H9 (cell line): ENCODE measurements around the gene ROCK2. TPM values are rescaled to one million over a fixed set of nuclear protein-coding genes. Genes with fewer than 3 reads are reported as not detected.

ENCODE experiments used
- DNase-seq: peaks from one replicate; pipeline ENCODE4 v3.0.0-alpha.2; 2017
- H2AFZ ChIP-seq: one replicate; pipeline ENCODE4 v1.6.1; 2013; ENCODE audit warnings: mild to moderate bottlenecking, low read length, control low read depth, moderate library complexity
- H2AK5ac ChIP-seq: 2 replicates; pipeline ENCODE4 v1.6.1; 2013; ENCODE audit warnings: low read length, control low read depth, mixed read lengths; ENCODE audit not compliant: insufficient read length
- H2BK120ac ChIP-seq: one replicate; pipeline ENCODE4 v1.6.1; 2013; ENCODE audit warnings: low read depth, mild to moderate bottlenecking, low read length, control low read depth, inconsistent platforms; ENCODE audit not compliant: poor library complexity, severe bottlenecking
- H2BK12ac ChIP-seq: 2 replicates; pipeline ENCODE4 v1.6.1; 2013; ENCODE audit warnings: low read length, control low read depth, mixed read lengths, low read depth; ENCODE audit not compliant: insufficient read length
- H2BK15ac ChIP-seq: 2 replicates; pipeline ENCODE4 v1.6.1; 2013; ENCODE audit warnings: low read depth, low read length, control low read depth
- H2BK20ac ChIP-seq: one replicate; pipeline ENCODE4 v1.6.1; 2013; ENCODE audit warnings: low read depth, mild to moderate bottlenecking, low read length, control low read depth, inconsistent platforms; ENCODE audit not compliant: poor library complexity, severe bottlenecking
- H2BK5ac ChIP-seq: 2 replicates; pipeline ENCODE4 v1.6.1; 2013; ENCODE audit warnings: low read length, control low read depth, mixed read lengths; ENCODE audit not compliant: insufficient read length
- H3K14ac ChIP-seq: 2 replicates; pipeline ENCODE4 v1.6.1; 2013; ENCODE audit warnings: low read length, control low read depth; ENCODE audit not compliant: insufficient read depth
- H3K18ac ChIP-seq: 2 replicates; pipeline ENCODE4 v1.6.1; 2013; ENCODE audit warnings: low read depth, mild to moderate bottlenecking, mixed read lengths, low read length, control low read depth; ENCODE audit not compliant: insufficient read length
- H3K23ac ChIP-seq: 2 replicates; pipeline ENCODE4 v1.6.1; 2013; ENCODE audit warnings: low read length, control low read depth, mixed read lengths, low read depth; ENCODE audit not compliant: insufficient read length
- H3K23me2 ChIP-seq: 2 replicates; pipeline ENCODE4 v1.6.1; 2013; ENCODE audit warnings: low read depth, mild to moderate bottlenecking, mixed read lengths, low read length, control low read depth; ENCODE audit not compliant: insufficient read length, poor library complexity, severe bottlenecking
- H3K27ac ChIP-seq: 2 replicates; pipeline ENCODE4 v1.5.1; 2013; ENCODE audit warnings: low read length, control low read depth, mixed read lengths, low read depth; ENCODE audit not compliant: insufficient read length
- H3K27me3 ChIP-seq: 2 replicates; pipeline ENCODE4 v1.6.1; 2013; ENCODE audit warnings: low read length, control low read depth, inconsistent platforms; ENCODE audit not compliant: insufficient read depth
- H3K4ac ChIP-seq: 2 replicates; pipeline ENCODE4 v1.6.1; 2013; ENCODE audit warnings: low read depth, mild to moderate bottlenecking, control low read depth, inconsistent platforms, low read length, moderate library complexity
- H3K4me1 ChIP-seq: 2 replicates; pipeline ENCODE4 v1.6.1; 2013; ENCODE audit warnings: low read length, control low read depth, inconsistent platforms; ENCODE audit not compliant: insufficient read depth
- H3K4me2 ChIP-seq: 2 replicates; pipeline ENCODE4 v1.6.1; 2013; ENCODE audit warnings: low read length, control low read depth, mixed read lengths; ENCODE audit not compliant: insufficient read length, insufficient read depth
- H3K56ac ChIP-seq: 2 replicates; pipeline ENCODE4 v1.6.1; 2013; ENCODE audit warnings: low read depth, mild to moderate bottlenecking, mixed read lengths, low read length, control low read depth; ENCODE audit not compliant: insufficient read length
- H3K79me1 ChIP-seq: 2 replicates; pipeline ENCODE4 v1.6.1; 2013; ENCODE audit warnings: low read depth, mild to moderate bottlenecking, moderate library complexity, low read length, control low read depth, inconsistent platforms; ENCODE audit not compliant: insufficient read depth, poor library complexity, severe bottlenecking
- H3K79me2 ChIP-seq: 2 replicates; pipeline ENCODE4 v1.6.1; 2013; ENCODE audit warnings: low read length, control low read depth, inconsistent platforms; ENCODE audit not compliant: insufficient read depth
- H3K9ac ChIP-seq: 2 replicates; pipeline ENCODE4 v1.6.1; 2013; ENCODE audit warnings: low read length, control low read depth, mixed read lengths; ENCODE audit not compliant: insufficient read length; ENCODE audit errors: extremely low read depth
- H3K9me3 ChIP-seq: one replicate; pipeline ENCODE4 v1.6.1; 2013; ENCODE audit warnings: low read depth, low read length, inconsistent platforms; ENCODE audit not compliant: control insufficient read depth
- H3T11ph ChIP-seq: one replicate; pipeline ENCODE4 v1.6.1; 2013; ENCODE audit warnings: mild to moderate bottlenecking, low read length, control low read depth, inconsistent platforms
- H4K20me1 ChIP-seq: one replicate; pipeline ENCODE4 v1.6.1; 2013; ENCODE audit not compliant: control insufficient read depth, insufficient read length, insufficient read depth
- H4K5ac ChIP-seq: 2 replicates; pipeline ENCODE4 v1.6.1; 2013; ENCODE audit warnings: low read depth, mild to moderate bottlenecking, mixed read lengths, low read length, control low read depth; ENCODE audit not compliant: insufficient read length
- H4K8ac ChIP-seq: replicated peaks from 2 replicates; pipeline ENCODE4 v1.6.1; 2013; ENCODE audit warnings: low read length, control low read depth, mixed read lengths, low read depth; ENCODE audit not compliant: insufficient read length
- H4K91ac ChIP-seq: 2 replicates; pipeline ENCODE4 v1.6.1; 2013; ENCODE audit warnings: low read depth, mild to moderate bottlenecking, moderate library complexity, mixed read lengths, low read length, control low read depth; ENCODE audit not compliant: insufficient read length
- H3K27ac Mint-ChIP-seq, 3 experiments: 2 replicates in 2 of 3; 3 replicates in 1 of 3; pipeline ENCODE4 v1.8.0; 2020 to 2021; ENCODE audit warnings: mixed read lengths in 3 of 3, mild to moderate bottlenecking in 1 of 3, moderate library complexity in 1 of 3
- H3K27me3 Mint-ChIP-seq: 2 replicates; pipeline ENCODE4 v1.8.0; 2021; ENCODE audit warnings: low read depth, mild to moderate bottlenecking, moderate library complexity, mixed read lengths
- H3K36me3 Mint-ChIP-seq, 3 experiments: 2 replicates in 2 of 3; 3 replicates in 1 of 3; pipeline ENCODE4 v1.8.0; 2020 to 2021; ENCODE audit warnings: low read depth in 3 of 3, mixed read lengths in 3 of 3; ENCODE audit not compliant: insufficient read depth in 1 of 3
- H3K4me1 Mint-ChIP-seq, 2 experiments: 2 replicates each; pipeline ENCODE4 v1.8.0; 2020; ENCODE audit warnings: mixed read lengths in 2 of 2
- H3K4me3 Mint-ChIP-seq, 2 experiments: 2 replicates in 1 of 2; 3 replicates in 1 of 2; pipeline ENCODE4 v1.8.0; 2020 to 2021; ENCODE audit warnings: mild to moderate bottlenecking in 2 of 2, mixed read lengths in 2 of 2, moderate library complexity in 1 of 2
- H3K9me3 Mint-ChIP-seq, 2 experiments: 2 replicates in 1 of 2; 3 replicates in 1 of 2; pipeline ENCODE4 v1.8.0; 2020; ENCODE audit warnings: mild to moderate bottlenecking in 2 of 2, mixed read lengths in 2 of 2, moderate library complexity in 1 of 2
- WGBS: extraction: QIAGEN DNeasy Blood & Tissue Kit; methylation state at CpG from one replicate; pipeline ENCODE4 v1.1.7; 2013; ENCODE audit warnings: missing lambda C conversion rate, low lambda C conversion rate, mixed read lengths; ENCODE audit not compliant: insufficient read length; ENCODE audit errors: extremely low coverage; 5-methylcytosine and 5-hydroxymethylcytosine counted together
- total RNA-seq: library from RNA; stranded (reverse); gene quantifications from 2 replicates; pipeline ENCODE4 v1.2.1, GENCODE V29; 2021
- TF ChIP-seq, protein P1 (sequence below): fragments of 200-600 bp; sonication (generic); conservative IDR thresholded peaks from 3 replicates; pipeline ENCODE4 v1.8.0; 2021; ENCODE audit warnings: antibody characterized with exemption, mild to moderate bottlenecking

The ROCK2 gene
- total RNA-seq, 1 experiment from 2014 or later = 33.2 TPM

DNA sequence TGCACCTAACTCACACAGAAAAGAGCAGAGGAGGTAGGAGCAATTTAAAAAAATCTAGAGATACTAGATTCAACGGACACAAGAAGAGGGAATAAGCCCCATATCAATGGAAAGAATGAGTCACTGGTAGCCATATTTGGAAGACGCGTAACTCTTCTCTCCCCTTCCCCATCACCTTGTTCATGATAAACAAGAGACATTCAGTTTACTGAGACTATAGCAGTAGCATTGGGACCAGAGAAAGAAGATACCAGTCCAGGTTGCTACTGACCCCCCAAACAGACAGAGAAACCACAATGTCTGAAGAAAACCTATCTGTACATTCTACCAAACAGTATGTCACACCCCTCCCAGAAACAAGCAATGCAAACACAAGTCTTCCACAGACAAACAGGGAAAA lies 108.1 kb downstream of the ROCK2 start:
- no peaks in the 10 kb centered on the region for H3K23me2 ChIP-seq
- no peak overlapping the region for H2BK20ac ChIP-seq
- H3K23ac ChIP-seq = no peak overlapping the region
- no peak overlapping the region for H4K8ac ChIP-seq
- no peaks in the 10 kb centered on the region for H3K4me1 ChIP-seq
- H3K9me3 Mint-ChIP-seq = no peaks in the 10 kb centered on the region
- no peaks in the 10 kb centered on the region for H3K9me3 ChIP-seq
- TF ChIP-seq, protein P1, sequence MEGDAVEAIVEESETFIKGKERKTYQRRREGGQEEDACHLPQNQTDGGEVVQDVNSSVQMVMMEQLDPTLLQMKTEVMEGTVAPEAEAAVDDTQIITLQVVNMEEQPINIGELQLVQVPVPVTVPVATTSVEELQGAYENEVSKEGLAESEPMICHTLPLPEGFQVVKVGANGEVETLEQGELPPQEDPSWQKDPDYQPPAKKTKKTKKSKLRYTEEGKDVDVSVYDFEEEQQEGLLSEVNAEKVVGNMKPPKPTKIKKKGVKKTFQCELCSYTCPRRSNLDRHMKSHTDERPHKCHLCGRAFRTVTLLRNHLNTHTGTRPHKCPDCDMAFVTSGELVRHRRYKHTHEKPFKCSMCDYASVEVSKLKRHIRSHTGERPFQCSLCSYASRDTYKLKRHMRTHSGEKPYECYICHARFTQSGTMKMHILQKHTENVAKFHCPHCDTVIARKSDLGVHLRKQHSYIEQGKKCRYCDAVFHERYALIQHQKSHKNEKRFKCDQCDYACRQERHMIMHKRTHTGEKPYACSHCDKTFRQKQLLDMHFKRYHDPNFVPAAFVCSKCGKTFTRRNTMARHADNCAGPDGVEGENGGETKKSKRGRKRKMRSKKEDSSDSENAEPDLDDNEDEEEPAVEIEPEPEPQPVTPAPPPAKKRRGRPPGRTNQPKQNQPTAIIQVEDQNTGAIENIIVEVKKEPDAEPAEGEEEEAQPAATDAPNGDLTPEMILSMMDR = no peak
- no peak overlapping the region for H2AFZ ChIP-seq
- H3K27ac Mint-ChIP-seq = peak overlapping the region in 1 of 3 experiments; percentile 1; a peak in 1 of 7 replicates
- no peak overlapping the region for H3K56ac ChIP-seq
- no peak overlapping the region for H4K5ac ChIP-seq
- no peak overlapping the region for H2AK5ac ChIP-seq
- no peak overlapping the region for H3K18ac ChIP-seq
- no peak overlapping the region for H3K14ac ChIP-seq
- H3K27me3 ChIP-seq = no peaks in the 10 kb centered on the region
- no peak overlapping the region for H3T11ph ChIP-seq
- H3K79me1 ChIP-seq = no peaks in the 10 kb centered on the region
- H2BK5ac ChIP-seq = no peak overlapping the region
- H3K4me2 ChIP-seq = no peak overlapping the region
- H3K4ac ChIP-seq = no peak overlapping the region
- H2BK12ac ChIP-seq = no peak overlapping the region
- no peak overlapping the region for H3K4me3 Mint-ChIP-seq
- no peaks in the 10 kb centered on the region for H4K20me1 ChIP-seq
- no peaks in the 10 kb centered on the region for H3K79me2 ChIP-seq
- H2BK15ac ChIP-seq = no peak overlapping the region
- no peaks in the 10 kb centered on the region for H3K36me3 Mint-ChIP-seq
- no peak for DNase-seq
- no peak overlapping the region for H3K9ac ChIP-seq
- H4K91ac ChIP-seq = no peak overlapping the region
- no peaks in the 10 kb centered on the region for H3K4me1 Mint-ChIP-seq
- WGBS = no CpG with 5 or more reads among the region's 3 CpGs
- H3K27ac ChIP-seq = no peak overlapping the region
- no peak overlapping the region for H2BK120ac ChIP-seq
- no peaks in the 10 kb centered on the region for H3K27me3 Mint-ChIP-seq
